Pericardium fibroblast (primary cell): ENCODE measurements around the gene SCYGR5. TPM values are rescaled to one million over a fixed set of nuclear protein-coding genes. Genes with fewer than 3 reads are reported as not detected.

Source experiments
- total RNA-seq: library from RNA; depleted of rRNA; stranded (reverse); fragments of >200 nt; gene quantifications from 2 replicates; pipeline ENCODE4 v1.2.3, GENCODE V29; 2015

Gene SCYGR5
- total RNA-seq: not detected in 2 replicates

GRCh38 chr2:227666631-227667170, at the start of gene SCYGR5:
SCYGR5 (plus strand) TSS chr2:227666804; CDS start chr2:227666804, 0 bp downstream.

GRCh38 chr2:227617316-227618230, 49.0 kb upstream of the SCYGR5 start, which contains the start of gene SCYGR4:
SCYGR4 (plus strand) TSS chr2:227617498; CDS start chr2:227617498, 0 bp downstream.

Other genes starting within 250 kb of the SCYGR5 start
- 47.1 and 55.7 TPM in 2 replicates for gene AGFG1, start 194.6 kb upstream of the SCYGR5 start, total RNA-seq
- gene SCYGR2, start 67.9 kb upstream of the SCYGR5 start, total RNA-seq: not detected in 2 replicates
- not detected in 2 replicates for gene SCYGR3, start 52.0 kb upstream of the SCYGR5 start, total RNA-seq
- gene SCYGR4, start 49.3 kb upstream of the SCYGR5 start, total RNA-seq: not detected in 2 replicates
- gene SLC19A3, start 51.2 kb downstream of the SCYGR5 start, total RNA-seq: 0.85 and 1.8 TPM in 2 replicates
- gene SCYGR6, start 58.0 kb downstream of the SCYGR5 start, total RNA-seq: not detected in 2 replicates
- gene SCYGR7, start 61.5 kb downstream of the SCYGR5 start, total RNA-seq: not detected in 2 replicates
- not detected in 2 replicates for gene SCYGR8, start 79.1 kb downstream of the SCYGR5 start, total RNA-seq
- 0.47 and 2.6 TPM in 2 replicates for gene CCL20, start 147.0 kb downstream of the SCYGR5 start, total RNA-seq
- gene DAW1, start 204.8 kb downstream of the SCYGR5 start, total RNA-seq: 1.5 and 7.5 TPM in 2 replicates